ENCODE results near the gene HDAC4. TPM values are rescaled to one million over a fixed set of nuclear protein-coding genes. Genes with fewer than 3 reads are reported as not detected.
A peak's percentile ranks its signal among the peaks of the same experiment; 100 is the strongest.

The HDAC4 gene
- total RNA-seq, 4 donors from 2014 or later, result 68.0 to 123 (median 86.5) TPM

- TF ChIP-seq CTCF (IDR thresholded peaks at IDR 0.05), result no peak
- TF ChIP-seq EP300 (IDR thresholded peaks at IDR 0.05), result no peak
- no peak for TF ChIP-seq POLR2A (IDR thresholded peaks at IDR 0.05)
- Histone ChIP-seq H3K27me3 (no peaks in the 10 kb centered on the region), H3K27ac (peak overlapping the region in 1 of 4 donors; percentile 58), H3K36me3 (no peaks in the 10 kb centered on the region), H3K4me1 (peaks cover 0 to 57% (median 12%) of the 10 kb centered on the region in 4 donors), H3K9me3 (no peaks in the 10 kb centered on the region), H3K4me3 (no peak overlapping the region)
- WGBS, 2 donors, result 83% methylated on average over 5 of the region's 5 CpGs
- DNase-seq (ENCODE audit: low spot score in 2 of 2), result no peak
Observed at GRCh38 chr2:239244625-239245024, 156.2 kb downstream of the HDAC4 start.

DNA sequence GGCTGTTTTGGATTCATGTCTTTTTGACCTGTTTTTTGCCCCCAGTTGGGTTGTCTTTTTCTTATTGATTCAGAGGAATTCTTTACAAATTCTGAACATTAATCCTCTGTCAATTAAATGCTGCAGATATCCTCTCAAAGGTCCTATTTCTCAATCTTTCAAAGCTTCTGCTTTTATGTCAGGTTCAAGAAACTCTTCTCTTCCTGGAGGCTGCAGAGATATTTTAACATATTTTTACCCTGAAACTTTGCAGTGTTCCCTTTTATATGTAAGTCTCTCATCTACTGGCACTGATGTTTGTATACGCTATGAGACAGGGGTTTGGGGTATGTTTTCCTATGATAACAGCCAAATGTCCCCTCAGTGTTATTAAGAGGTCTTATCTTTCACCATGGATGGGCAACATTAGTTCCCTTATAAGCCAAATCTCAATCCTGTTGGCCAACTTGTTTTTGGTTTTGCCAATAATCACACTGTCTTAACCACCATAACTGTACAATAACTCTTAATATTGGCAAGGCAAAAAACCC is 159.3 kb downstream of the HDAC4 start:
- H3K9me3 ChIP-seq, result no peaks in the 10 kb centered on the region
- H3K4me1 ChIP-seq, result peaks cover 0 to 55% (median 9%) of the 10 kb centered on the region in 4 donors
- H3K27me3 ChIP-seq, result no peaks in the 10 kb centered on the region
- TF ChIP-seq EP300 (IDR thresholded peaks at IDR 0.05), result no peak
- TF ChIP-seq CTCF (IDR thresholded peaks at IDR 0.05), result no peak
- no peak for TF ChIP-seq POLR2A (IDR thresholded peaks at IDR 0.05)
- WGBS, 2 donors, result 89 to 93% methylated on average over 1 of the region's 1 CpG
- peak overlapping the region in 1 of 4 donors; percentile 67 for H3K27ac ChIP-seq
- H3K4me3 ChIP-seq, result no peak overlapping the region
- no peak for DNase-seq (ENCODE audit: low spot score in 2 of 2)
- H3K36me3 ChIP-seq, result no peaks in the 10 kb centered on the region

- WGBS, 2 donors, result 66 to 67% methylated on average over 15 of the region's 15 CpGs
- peaks cover 0 to 44% (median 4%) of the 10 kb centered on the region in 4 donors for H3K4me1 ChIP-seq
Observed at GRCh38 chr2:239240414-239240881, 160.4 kb downstream of the HDAC4 start.

DNA sequence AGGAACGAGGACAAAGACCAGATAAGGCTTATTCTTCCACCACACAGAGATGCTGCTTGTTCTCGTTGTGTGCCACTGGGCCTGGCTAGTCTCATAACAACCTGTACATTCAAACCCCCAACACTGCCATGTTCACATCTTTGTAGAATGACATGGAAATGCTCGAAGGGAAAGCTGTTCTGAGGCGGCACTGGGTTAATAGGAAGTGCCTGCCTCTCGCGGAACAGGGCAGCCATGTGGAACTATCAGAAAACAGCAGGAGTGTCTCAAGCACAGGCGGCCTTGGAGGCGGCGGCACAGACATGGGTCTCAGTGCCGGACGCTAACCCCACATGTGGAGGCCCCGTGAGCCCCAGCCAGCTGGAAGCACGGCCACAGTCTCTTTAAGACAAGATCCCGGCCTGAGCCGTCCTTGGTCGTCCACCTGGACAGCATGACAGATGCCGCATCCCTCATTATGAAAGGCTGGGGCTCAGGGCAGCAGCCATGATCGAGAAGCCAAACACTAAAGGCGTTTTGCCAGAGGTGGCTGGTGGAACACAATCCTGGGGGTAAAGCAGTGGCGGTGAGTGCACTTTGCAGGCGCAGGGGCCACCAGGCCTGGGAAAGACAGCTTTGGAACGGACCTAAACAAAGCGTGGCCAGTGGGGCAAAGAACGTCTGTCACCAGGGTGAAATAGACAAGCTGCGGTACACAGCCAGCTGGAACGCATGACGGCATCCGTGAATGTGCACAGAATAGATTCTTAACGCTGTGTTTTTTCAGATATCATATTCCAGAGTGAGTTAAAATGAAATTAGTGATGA is 161.0 kb downstream of the HDAC4 start:
- no peak overlapping the region for H3K4me3 ChIP-seq
- WGBS, 2 donors, result 66 to 67% methylated on average over 29 of the region's 29 CpGs
- no peak for DNase-seq (ENCODE audit: low spot score in 2 of 2)

More at GRCh38 chr2:239240414-239240881, 160.4 kb downstream of the HDAC4 start:
- H3K4me3 ChIP-seq, result no peak overlapping the region
- DNase-seq (ENCODE audit: low spot score in 2 of 2), result no peak
- H3K27me3 ChIP-seq, result no peaks in the 10 kb centered on the region
- H3K9me3 ChIP-seq, result no peaks in the 10 kb centered on the region
- H3K27ac ChIP-seq, result peak overlapping the region in 1 of 4 donors; percentile 67
- TF ChIP-seq CTCF (IDR thresholded peaks at IDR 0.05) (no peak), EP300 (IDR thresholded peaks at IDR 0.05) (peak in 1 of 2 donors; percentile 57), POLR2A (IDR thresholded peaks at IDR 0.05) (no peak)
- no peaks in the 10 kb centered on the region for H3K36me3 ChIP-seq

More for the DNA sequence above, 161.0 kb downstream of the HDAC4 start:
- Histone ChIP-seq H3K27ac (peak overlapping the region in 1 of 4 donors; percentile 67), H3K27me3 (no peaks in the 10 kb centered on the region), H3K36me3 (no peaks in the 10 kb centered on the region), H3K9me3 (no peaks in the 10 kb centered on the region), H3K4me1 (peaks cover 0 to 39% (median 4%) of the 10 kb centered on the region in 4 donors)
- TF ChIP-seq POLR2A (IDR thresholded peaks at IDR 0.05) (no peak), CTCF (IDR thresholded peaks at IDR 0.05) (no peak), EP300 (IDR thresholded peaks at IDR 0.05) (no peak)

Data from tibial nerve (tissue), 4 donors.